ENCODE measurements around the gene ZFP36L2.
A peak's percentile ranks its signal among the peaks of the same experiment; 100 is the strongest.

The ZFP36L2 gene

DNA sequence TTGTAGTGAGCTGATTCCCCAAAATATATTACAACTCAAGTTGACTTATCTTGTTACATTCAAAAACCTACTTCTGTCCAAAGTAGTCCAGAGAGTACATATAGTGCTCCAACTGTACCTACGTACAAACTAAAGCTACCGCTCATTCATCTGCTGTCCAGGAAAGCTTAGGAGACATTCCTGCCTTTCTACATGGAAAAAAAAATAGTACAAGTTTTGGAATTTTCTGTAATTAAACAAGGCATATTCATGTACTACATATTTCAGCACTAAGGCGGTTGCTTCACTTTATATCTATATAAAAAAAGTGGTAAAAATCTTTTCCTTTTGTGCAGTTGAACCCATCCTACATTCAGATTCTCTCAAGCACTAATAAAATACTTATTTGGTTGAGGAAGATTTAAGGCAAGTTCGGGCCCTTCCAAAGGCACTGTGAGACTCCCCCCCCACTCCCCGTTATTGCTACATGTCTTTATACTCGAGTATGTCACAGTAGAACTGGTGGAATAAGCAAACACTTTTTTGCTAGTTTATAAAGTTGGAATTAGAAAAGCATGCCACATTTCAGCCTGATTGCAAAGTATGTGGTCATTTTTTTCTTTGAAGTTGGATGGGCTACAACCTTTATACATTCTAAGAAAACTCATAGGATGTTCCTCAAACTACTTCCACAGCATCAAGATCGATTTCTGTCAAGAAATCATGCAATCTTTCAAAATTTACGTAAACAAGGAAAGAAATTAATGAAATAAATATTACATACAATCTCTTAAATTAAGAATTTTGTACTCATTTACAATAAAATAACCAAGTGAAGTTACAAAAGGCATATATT is 3.7 kb downstream of the ZFP36L2 start:
- no peak for DNase-seq (ENCODE audit: low read depth)

DNA sequence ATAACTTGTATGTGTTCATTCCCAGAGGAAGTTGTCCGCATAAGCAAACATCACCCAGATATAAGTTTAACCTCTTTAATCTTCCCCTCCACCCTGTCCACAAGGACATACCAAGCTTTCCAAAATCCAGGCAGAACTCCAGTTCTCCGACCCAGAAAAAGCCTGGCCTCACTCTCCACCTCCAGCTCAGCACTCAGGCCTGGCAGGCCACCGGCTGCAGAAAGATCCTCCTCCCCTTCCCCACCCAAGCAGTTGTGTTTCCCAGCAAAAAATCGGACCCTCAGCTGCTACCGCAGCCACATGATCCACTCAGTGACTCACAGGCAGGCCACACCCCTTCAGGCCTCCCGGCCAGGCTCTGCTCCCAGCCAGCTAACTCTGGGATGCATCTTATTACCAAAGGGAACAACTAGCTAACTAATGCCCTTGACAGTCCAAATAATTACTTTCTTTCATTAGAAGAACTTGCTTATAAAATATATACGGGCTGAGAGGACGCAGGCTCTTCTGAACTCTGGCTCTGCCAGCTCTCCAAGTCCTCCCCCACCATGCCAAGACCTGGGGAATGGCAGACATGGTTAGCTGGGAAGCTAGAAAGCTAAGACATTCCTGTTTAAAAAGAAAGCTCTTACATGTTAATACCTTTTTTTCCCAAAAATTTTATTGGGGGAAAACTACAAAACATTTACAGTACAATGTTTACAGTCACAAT is 4.5 kb downstream of the ZFP36L2 start:
- DNase-seq (ENCODE audit: low read depth) = peak; percentile 46

DNA sequence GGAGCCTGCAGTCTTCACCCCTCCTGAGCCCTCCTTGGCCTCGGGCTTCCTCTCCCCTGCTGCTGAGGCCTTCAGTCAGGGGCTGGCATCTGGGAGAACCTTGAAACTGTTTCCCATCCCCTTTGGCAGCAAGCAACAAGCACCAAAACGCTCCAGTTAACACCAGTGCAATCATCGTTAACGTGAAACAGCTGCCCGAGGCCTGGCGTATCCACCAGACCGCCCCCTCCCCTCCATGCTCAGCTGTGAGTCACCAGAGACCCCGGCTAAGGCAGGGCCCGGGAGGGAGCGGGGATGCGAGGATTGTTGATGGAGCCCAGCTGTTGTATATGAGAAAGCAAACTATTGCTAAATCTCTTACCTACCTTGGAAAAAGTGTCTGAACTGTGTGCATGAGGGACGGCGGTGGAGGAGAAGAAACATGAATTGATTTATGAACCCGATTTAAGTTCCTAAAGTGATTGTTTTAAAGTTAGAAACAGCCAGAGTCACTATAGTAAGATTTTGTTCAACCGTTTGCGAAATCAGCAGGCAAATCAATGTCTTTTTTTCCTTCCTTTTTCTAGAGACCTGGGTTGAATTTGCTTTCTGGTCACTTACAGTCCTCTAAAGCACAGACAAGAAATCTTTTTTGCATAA is 5.2 kb downstream of the ZFP36L2 start:
- DNase-seq (ENCODE audit: low read depth) = no peak

DNA sequence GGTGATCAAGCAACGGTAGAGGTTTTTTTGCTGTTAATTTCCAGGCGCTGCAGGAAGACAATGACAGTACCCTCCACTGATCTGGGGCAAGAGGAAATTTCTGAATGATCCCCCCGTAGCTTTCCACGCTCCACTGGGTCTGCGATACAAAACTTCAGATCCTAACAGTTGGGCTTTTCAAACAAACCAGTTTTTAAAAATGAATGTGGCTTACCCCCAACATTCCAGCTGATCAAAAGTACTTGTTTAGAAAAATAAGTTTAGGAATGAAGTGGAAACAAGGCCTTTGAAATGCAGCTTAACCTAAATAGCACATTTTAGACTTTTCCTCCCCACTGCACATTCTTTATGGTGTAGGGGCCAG is 5.7 kb downstream of the ZFP36L2 start:
- no peak for DNase-seq (ENCODE audit: low read depth)

DNA sequence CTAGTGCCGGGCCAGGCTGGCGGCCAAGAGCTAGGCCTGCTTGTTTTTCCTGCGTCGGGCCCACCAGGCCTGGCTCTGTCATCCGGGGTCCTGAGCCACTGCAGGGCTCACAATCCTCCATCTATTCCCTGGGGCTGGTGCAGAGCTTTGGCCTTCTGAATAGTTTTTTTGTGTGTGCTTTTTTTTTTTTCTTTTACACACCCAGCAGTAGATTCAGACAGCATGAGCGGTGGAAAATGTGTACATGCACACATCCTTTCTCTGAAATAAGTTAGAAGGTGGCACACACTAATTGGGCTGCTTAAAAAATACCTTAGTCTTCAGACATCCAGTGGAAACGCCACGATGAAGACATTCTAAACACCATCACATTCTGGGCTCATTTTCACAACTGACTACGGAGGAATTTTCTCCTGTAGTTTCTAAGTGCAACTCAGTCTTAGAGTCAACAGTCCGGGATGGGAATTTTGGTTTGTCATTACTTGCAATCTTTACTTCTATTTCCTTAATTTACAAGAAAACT is 6.1 kb downstream of the ZFP36L2 start:
- no peak for DNase-seq (ENCODE audit: low read depth)

DNA sequence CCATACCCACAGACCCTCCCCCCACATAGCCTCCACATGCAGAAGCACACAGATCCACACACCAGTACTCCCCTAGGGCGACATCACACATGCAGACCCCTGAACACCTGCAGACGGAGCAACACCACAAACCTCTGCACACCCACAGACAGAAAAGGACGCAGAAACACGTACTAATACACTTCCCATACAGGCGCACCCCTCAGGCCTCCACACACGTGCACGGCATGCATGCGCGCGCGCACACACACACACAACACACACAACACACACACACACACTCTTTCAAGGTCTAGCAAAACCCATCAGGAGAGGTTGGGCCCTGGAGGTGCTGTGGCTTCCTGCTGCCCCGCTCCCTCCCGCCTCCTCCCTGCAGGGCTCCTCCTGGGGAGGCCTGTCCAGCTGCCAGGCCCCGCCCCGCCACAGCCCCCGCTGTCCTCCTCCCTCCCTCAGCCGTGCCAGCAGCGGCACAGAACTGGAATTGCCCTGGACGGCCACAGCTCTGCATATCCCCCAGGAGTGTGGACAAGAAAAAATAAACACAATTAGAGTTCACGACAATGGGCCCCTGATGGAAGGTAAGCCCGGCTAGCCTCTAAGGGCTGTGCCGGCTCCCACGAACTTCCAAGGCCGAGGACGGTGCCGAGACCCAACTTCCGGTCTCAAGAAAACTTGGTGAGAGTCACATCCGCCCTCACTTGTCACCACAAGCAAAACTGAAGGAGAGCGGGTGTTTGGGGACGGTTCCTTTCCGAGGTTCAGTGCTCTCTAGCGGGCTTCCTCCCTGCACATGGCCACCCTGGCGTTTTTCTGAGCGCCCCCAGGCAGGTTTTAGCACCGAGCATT is 6.8 kb downstream of the ZFP36L2 start:
- peak; percentile 59 for DNase-seq (ENCODE audit: low read depth)

DNA sequence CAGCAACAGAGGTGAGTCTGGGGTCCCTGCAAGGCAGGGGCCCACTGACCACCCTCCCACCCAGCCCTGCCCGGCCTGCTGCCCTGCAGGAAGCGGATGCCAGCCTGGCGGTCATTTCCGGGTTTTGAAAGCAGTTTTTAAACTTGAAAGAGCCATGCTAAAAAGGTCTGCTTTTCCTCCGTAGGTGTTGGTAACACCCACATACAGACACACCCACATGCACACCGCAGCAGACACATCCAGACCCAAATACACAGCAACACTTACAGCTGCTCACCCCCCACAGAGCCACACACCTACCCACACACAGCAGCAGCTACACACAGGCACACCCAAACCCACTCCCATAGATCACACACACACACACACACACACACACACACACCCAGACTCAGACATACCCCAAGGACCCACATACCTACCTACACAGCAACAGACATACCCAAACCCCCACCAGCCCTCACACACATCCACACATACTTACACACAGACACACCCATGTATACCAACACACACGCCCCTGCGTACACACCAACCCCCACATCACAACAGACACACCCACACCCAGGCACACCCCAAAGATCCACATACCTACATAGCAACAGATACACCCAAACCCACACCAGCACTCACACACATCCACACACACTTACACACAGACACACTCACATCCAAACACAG is 7.6 kb downstream of the ZFP36L2 start:
- peak; percentile 50 for DNase-seq (ENCODE audit: low read depth)

DNA sequence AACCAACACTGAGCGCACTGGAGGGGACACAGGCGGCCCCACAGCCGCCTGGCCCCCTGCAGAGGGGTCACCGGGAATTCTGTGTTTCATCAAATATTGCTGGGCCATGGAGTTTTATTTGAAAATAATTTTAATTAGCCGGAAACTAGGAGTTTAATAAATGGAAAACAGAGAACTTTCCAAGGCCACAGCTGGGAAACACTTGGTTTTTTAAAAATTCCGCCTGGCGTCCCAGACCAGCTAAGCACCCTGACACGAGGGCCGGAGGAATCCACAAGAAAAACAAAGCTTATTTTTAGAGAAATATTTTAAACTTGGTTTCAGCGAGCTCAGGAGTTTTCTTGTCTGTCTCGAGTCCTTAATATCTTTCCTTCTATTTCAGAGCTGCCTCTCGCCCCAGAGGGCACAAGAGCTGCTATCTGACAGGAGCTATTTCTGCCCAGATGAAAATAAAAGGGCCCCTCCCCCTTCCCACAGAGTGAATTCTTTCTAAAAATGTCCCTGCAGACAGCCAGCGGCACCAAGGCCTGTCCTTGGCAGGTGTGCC is 8.2 kb downstream of the ZFP36L2 start:
- no peak for DNase-seq (ENCODE audit: low read depth)

DNA sequence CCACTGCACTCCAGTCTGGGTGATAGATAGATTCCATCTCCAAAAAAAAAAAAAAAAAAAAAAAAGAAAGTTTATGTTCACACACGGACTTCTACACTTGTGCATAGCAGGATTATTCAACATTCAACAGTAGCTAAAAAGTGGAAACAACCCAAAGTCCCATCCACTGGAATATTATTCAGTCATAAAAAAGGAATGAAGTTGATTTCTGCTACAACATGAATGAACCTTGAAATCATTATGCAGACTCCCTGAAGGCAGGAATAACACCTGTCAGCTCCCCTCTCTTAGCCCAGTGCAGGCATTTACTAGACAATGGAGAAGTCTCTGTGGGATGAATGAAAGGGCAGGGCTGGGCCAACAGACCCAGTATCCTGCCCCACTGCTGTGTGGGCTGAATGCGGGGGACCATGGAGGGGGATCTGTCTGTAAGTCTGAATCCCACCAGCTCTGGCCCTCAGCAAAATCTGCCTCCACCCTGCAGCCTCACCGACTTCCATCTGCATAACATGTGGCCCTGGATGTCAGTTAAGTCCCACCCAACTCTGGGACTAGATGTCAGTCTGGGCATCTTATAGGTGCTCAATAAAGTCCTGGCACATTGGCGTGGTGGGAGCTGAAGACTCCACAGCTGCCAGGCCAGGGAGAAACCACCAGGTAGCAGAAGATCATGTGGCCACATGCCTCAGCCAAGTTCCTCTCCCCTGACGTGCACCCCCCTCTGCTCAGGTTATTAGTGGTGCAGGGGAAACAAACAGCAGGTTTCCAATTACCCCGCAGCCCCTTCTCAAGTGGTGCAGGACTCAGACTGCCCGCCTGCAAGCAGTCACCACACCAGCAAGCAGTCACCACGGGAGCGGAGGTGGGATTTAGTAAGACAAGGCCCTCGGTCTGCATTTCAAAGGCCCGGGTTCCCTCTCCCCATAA is 8.9 kb downstream of the ZFP36L2 start:
- DNase-seq (ENCODE audit: low read depth) = no peak

DNA sequence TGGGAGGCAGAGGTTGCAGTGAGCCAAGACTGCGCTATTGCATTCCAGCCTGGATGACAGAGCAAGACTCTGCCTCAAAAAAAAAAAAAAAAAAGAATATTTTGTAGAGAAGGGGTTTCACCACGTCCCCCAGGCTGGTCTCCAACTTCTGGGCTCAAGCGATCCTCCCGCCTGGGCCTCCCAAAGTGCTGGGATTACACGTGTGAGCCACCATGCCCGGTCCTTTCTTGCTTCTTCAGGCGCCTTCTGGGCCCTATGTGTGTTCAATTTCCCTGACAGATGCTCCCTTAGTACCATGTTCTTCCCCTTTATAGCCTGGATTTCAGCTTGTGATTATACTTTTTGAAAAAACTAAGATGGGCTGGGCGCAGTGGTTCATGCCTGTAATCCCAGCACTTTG is 9.8 kb downstream of the ZFP36L2 start:
- DNase-seq (ENCODE audit: low read depth) = no peak

DNA sequence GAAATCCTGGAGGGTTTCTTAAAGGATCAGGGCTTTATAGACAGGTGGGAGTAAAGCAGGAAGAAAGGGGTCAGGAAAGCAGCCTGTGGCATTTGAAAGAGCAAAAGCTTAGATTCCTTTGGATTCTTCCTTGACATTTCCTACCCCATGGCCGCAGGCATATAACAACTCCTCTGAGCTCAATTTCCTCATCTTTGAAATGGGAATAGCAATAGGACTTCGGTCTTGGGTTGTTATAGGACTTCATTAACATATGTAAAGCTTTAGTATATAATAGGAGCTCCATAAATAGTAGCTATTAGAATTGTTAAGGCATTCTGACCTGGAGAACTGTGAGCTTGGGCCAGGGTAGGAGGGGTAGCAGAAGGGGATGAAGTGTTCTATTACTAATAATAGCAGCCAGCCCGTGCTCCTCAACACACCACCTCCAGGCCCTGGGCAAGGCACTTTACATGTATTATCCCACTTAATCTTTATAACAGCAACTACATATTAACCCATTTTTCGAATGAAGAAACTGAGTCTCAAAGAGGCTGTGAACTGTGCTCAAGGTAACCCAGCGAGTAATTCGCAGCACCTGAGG is 10.6 kb downstream of the ZFP36L2 start:
- no peak for DNase-seq (ENCODE audit: low read depth)

DNA sequence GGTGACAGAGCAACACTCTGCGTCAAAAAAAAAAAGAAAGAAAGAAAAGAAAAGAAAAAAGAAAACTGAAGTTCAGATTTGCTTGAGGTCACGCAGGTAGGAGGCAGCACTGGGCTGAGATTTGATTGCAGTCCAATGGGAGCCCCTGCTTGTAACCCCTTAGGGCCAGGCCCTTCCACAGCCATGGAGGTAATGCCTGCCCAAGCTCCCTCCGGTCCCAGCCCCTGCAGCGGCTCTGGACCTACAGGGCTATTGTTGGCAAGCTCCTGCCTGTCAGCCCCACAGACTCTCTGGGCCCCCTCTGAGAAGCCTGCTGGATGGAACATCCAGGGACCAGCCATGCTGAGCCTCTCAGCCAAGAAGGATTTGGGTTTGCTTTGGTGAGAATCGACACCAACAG is 12.2 kb downstream of the ZFP36L2 start:
- no peak for DNase-seq (ENCODE audit: low read depth)

DNA sequence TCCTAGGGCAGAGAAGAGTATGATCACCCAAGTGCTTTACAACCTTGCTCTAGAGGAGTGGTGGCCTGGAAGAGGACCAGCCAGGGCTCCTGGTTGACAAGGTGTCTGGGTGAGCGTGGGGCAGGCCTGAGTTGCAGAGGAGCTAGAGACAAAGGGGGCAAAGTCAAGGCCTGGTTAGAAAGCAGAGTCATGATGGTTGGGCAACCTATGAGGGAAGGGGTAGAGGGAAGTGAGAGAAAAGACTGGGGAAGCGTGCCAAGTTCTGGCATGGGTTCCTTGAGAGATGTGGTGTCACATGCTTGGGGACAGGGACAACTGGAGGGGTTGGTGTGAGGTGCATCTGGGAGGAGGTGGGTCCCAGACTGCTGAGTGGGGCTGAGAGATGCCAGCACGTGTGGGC is 13.5 kb downstream of the ZFP36L2 start:
- no peak for DNase-seq (ENCODE audit: low read depth)

DNA sequence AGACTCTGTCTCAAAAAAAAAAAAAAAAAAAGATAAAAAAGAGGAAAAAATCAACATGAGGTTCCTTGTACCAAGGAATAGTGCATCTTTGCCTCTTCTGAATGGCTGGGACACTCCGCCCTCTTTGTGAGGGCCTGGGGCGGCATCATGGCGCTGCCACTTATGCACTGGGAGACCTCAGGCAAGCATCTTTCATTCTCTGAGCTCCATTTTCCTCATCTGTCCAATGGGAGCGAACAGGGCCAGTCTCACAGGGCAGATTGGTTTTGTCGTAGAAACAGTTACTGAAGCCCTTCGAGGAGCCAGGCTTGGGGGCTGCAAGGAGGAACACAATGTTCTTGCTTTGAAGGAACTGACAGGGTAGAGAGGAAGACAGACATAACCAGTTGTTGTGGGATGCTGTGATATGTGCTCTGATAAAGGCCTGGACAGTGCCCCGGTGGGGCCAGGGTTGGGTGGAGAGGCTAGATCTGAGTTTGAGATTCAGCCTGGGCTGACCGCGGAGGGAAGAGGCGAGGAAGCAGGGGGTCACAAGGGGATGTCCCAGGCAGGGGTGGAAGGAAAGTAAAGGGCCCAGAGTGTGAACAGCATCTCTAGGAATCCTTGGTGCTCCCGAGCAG is 14.1 kb downstream of the ZFP36L2 start:
- DNase-seq (ENCODE audit: low read depth) = no peak

DNA sequence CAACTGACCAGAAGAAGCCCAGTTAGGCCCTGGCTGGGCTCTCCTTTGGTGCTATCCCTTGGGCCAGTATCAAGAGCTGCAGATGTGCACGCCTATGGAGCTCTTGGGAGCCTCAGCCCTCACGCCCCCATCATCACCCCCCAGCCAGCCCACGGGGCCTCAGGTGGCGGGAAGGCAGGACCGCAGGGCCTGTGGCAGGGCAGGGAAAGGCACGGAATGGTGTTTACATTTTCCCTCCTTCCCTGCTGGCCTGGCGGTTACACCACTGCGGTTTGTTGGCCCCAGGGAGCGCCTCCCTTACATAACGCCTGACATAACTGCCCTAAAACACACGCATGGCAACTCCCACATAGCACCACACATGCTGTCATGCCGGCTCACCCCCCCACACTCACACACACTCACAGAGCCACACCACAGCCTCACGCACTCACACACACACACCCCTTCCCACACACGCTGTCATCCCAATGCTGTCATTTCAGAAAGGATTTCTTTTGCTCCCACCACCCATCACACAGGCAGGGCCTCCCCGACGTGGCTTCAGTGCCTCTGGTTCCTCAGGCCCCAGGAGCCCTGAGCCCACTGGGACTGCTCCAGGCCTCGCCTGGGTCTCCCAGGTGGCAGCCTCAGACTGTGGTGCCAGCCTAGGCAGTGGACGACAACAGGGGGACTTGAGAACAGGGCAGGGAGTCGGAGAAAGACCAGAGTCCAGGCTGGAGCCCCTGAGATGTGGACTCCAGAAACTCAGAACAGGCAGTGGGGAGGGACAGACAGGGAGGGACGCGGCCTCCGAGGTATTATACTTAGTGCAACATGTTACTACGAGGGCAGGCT is 15.7 kb downstream of the ZFP36L2 start:
- no peak for DNase-seq (ENCODE audit: low read depth)

DNA sequence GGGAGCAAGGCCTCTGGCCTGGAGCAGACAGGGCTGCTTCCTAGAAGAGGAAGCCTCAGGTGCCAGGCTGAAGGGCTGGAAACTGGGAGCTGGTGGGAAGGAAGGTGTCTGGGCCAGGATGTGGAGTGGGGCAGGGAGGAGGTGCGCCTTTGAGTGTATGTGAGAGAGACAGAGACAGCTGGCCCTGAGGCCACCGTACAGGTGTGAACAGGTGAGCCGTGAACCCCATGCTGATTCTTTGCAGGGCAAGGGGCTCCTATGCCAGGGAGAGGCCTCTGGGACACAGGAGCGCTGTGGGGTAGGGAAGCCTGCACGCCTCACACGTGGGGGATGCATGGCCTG is 16.3 kb downstream of the ZFP36L2 start:
- DNase-seq (ENCODE audit: low read depth) = no peak

DNA sequence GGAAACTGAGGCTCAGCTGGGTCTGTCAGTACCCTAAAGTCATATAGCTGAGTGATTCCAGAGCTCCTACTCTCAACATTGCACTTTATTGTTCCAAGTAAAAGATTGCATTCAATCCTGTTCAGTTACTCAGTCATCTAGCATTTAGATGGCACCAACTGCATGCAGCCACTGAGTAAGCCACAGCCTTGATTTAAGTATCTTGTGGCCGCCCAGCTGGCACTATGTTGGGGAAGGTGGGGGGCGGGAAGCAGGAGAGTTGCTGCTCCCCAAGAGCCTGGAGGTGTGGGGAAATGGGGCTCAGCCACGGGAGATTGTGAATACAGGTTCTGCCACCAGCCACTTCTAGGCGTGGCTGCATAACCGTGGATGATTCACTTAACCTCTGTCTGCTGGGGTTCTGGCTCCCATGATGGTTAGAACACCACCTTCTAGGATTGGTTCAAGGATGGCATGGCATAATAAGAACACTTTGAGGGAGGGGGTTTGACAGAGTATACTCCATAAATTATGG is 17.1 kb downstream of the ZFP36L2 start:
- DNase-seq (ENCODE audit: low read depth) = no peak

Measured in stimulated activated CD8-positive, alpha-beta memory T cell treated with anti-CD3 and anti-CD28 coated beads, Interleukin-4, amount 100 ng/mL, for 24 hours (primary cell).